ENCODE results near the gene BLOC1S5. TPM values are rescaled to one million over a fixed set of nuclear protein-coding genes. Genes with fewer than 3 reads are reported as not detected.
"Not testable (repeated sequence)": the region's sequence is repeated elsewhere in the genome, so short reads cannot be mapped to it uniquely, and the experiment has no call there.

The BLOC1S5 gene
- total RNA-seq, 1 experiment from 2014 or later = 17.2 TPM

GRCh38 chr6:8082572-8082953 is 18.4 kb upstream of the BLOC1S5 start:
- no peak for DNase-seq (ENCODE audit: low read depth)

DNA sequence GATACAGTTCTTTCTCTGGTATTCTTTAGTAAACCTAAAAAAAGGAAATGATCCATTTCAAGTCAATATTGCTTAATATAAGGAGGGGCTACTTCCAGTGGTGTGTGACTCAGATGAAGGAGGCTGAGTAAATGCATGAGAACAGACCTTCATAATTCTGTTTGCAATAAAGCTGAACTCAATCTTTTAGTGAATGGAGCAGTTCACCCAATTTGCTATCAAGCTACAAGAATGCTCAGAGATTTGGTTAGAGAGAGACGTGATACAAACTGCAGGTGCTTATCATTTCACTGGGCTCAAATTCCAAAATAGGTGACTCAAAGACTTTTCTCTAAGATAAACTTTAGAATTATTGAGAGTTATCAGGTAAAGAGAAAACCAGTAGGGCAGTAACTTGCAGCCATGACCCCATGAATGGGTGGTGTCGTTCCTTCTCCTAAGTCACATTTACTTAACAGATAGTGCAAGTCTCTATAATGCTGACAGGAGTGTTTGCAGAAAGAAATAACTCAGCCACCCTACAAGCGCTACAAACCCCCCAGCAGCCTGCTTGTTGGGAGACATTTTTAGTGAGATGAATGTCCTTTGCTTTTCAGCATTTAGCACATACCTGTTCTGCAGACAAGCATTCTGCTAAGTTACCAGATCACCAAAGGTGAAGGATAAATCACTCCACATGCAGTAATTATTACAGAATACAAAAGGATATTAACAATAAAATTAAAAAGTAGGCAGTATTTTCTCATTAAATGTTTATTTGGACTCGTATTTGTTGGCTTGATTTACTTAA is 16.4 kb upstream of the BLOC1S5 start:
- peak; percentile 55 for DNase-seq (ENCODE audit: low read depth)

DNA sequence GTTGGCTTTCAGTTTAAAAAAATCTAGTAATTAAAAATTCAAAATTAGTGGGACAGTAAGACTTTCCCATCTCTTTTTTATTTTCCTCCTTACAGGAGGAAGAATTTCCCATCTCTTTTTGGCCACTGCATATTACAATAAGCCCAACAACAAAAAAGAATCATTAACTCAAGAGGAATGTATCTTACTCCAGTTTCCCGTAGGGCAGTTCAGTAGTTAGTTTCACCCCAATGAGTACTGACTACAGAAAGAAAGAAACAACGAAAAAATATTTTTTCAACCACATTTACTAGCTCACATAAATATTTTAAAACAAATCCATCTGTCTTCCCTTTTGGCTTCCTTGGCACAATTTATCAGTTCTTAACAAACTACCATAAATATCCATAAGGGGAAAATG is 14.9 kb upstream of the BLOC1S5 start:
- DNase-seq (ENCODE audit: low read depth) = no peak

- no peak for DNase-seq (ENCODE audit: low read depth)
Measured at GRCh38 chr6:8077991-8078390, 13.8 kb upstream of the BLOC1S5 start.

DNA sequence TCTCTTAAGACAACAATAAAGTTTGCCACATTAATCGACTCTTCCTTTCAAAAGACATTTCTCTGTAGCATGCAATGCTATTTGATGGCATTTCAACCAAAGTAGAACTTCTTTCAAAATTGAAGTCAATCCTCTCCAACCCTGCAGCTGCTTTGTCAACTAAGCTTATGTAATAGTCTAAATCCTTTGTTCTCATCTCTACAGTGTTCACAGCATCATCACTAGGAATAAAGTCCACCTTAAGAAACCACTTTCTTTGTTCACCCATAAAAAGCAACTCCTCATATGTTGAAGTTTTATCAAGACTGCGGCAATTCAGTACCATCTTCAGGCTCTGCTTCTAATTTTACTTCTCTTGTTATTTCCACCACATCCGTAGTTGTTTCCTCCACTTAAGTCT is 11.5 kb upstream of the BLOC1S5 start:
- DNase-seq (ENCODE audit: low read depth) = no peak

DNA sequence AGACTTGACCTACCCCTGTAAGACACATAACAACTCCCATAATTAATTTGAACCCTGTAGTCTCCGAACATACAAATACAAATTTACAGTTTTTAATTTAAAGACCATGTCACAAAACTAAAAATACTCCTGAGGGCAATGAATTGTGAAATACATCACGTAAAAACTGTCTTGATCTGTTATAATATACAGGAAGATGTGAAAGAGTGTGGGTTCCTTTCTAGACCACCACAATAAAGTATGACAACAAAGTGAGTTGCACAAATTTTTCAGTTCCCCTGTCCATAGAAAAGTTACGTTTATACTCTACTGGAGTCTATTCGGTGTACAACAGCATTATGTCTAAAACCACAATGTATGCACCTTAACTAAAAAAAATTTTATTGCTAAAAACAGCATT is 11.0 kb upstream of the BLOC1S5 start:
- DNase-seq (ENCODE audit: low read depth) = no peak

- DNase-seq (ENCODE audit: low read depth) = no peak
Measured at GRCh38 chr6:8074213-8074612, 10.0 kb upstream of the BLOC1S5 start.

DNA sequence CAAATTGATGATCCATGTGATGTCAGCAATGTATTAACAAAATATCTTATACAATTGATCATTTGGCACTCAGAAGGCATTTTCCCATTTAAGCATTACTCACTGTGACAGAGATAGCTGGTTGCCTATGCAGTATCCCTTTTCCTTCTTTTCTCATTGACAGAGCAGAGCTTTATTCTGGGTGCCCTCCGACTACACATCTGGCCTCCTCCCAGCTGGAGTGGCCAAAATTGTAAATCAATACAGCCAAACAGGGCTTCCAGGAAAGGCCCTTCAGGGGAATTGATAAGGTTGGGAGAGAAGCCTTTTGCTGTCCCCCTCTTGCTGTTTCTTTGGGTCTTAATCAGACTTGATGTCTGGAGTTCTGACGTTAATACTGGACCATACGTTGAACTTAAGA is 9.6 kb upstream of the BLOC1S5 start:
- DNase-seq (ENCODE audit: low read depth) = no peak

- no peak for DNase-seq (ENCODE audit: low read depth)
Measured at GRCh38 chr6:8070718-8071117, 6.5 kb upstream of the BLOC1S5 start.

GRCh38 chr6:8069631-8070284 is 5.6 kb upstream of the BLOC1S5 start:
- DNase-seq (ENCODE audit: low read depth) = no peak

- no peak for DNase-seq (ENCODE audit: low read depth)
Measured at GRCh38 chr6:8069151-8069550, 5.0 kb upstream of the BLOC1S5 start.

DNA sequence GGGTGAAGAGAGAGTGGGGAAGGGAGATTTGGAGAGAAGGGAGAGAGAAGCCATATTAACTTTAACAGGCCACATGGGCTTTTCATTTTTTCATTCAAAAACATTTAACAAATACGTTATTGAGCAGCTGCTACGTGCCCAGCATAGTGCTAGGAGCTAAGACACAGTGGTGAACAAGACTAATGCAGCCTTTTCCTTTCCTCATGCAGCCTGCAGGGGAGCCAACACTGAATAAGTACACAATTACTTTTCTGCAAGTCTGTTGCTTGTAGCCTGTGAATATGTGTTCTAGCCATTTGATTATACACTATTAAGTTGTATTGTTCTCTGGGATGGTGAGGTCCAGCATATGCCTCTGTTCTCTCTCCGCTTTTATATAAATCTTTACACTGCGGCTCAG is 1.9 kb upstream of the BLOC1S5 start:
- DNase-seq (ENCODE audit: low read depth) = no peak

DNA sequence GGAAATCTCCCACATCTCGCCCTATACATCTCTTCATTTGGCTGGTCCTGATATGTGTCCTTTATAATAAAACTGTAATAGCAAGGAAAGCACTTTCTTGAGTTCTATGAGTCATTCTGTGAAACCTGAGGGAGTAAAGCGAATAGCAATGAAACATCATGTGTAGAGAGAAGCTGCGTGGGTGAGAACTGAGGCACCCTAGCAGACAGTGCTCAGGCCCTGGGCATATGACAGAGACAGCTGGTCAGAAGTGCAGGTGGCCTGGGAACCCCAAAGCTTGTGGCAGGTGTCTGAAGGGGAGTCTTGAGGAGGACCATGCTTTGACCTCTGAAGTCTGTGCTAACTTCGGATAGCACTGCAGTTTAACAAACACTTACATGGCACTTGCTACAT is 1.3 kb upstream of the BLOC1S5 start:
- DNase-seq (ENCODE audit: low read depth) = no peak

- DNase-seq (ENCODE audit: low read depth) = peak; percentile 7
Measured at GRCh38 chr6:8064638-8065518, 689 bp upstream of the BLOC1S5 start.

- no peak for DNase-seq (ENCODE audit: low read depth)
Measured at GRCh38 chr6:8061736-8062135, 2.5 kb downstream of the BLOC1S5 start.

- no peak for DNase-seq (ENCODE audit: low read depth)
Measured at GRCh38 chr6:8060346-8060745, 3.8 kb downstream of the BLOC1S5 start.

GRCh38 chr6:8059129-8059528 is 5.1 kb downstream of the BLOC1S5 start:
- no peak for DNase-seq (ENCODE audit: low read depth)

- no peak for DNase-seq (ENCODE audit: low read depth)
Measured at GRCh38 chr6:8057793-8058192, 6.4 kb downstream of the BLOC1S5 start.

DNA sequence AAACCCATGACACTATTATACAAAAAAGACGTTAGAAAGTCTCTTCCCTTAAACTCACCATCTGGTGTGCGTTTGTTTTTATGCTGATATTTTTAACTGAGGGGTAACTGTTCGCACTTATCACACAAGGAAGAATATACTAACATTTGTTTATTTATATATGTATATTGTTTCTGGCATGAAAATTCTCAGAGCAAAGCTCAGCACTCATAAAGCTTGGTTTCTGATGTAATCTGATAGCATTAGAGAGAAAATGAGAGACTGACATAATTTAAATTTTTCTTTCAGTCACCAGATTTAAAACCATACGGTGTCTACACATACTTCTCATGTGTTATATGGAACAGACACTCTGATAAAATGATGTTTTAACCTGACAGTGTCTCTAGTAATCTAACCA is 6.9 kb downstream of the BLOC1S5 start:
- DNase-seq (ENCODE audit: low read depth) = no peak

- DNase-seq (ENCODE audit: low read depth) = no peak
Measured at GRCh38 chr6:8054276-8054675, 9.9 kb downstream of the BLOC1S5 start.

DNA sequence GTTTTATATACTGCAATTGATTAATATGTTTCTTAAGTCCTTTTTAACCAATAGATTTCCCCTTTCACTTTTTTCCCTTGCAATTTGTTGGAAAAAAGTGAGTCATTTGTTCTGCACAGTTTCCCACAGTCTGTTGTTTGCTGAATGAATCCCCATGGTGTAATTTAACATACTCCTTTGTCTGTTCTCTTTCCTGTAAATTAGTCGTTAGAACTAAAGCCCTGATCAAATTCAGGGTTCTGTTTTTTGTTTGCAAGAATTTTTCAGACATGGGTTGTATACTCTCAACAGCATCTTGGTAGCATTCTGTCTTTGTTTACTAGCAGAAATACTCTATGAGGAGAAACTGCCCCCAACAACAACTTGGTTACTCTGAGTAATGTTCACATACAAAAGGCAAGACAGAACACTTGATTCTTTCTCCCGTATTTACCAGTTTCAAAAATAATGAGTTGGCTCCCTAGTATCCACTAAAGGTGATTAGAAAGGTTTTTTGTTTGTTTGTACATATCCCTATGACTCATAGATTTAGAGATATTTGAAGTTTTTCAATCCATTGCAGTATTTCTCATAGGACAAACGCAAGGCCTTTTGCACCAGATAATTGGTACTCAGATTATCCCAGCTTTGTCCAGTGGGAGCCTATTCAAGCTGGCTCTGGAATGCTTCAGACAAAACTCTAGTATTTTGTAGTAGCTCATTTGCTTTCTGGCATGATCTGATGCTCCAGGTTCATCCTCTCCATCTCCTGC is 16.5 kb downstream of the BLOC1S5 start:
- peak; percentile 6 for DNase-seq (ENCODE audit: low read depth)

DNA sequence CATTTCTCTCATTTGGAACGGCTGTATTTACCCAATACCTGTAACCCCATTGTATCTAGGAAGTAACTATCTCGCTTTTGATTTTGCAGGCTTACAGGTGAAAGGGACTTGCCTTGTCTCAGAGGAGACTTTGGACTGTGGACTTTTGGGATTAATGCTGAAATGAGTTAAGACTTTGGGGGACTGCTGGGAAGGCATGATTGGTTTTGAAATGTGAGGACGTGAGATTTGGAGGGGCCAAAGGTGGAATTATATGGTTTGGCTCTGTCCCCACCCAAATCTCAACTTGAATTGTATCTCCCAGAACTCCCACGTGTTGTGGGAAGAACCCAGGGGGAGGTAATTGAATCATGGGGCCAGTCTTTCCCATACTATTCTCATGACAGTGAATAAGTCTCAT is 18.4 kb downstream of the BLOC1S5 start:
- not testable (repeated sequence) for DNase-seq (ENCODE audit: low read depth)
